B cell (primary cell): Measurements from ENCODE around the gene STARD10. TPM values are rescaled to one million over a fixed set of nuclear protein-coding genes. Genes with fewer than 3 reads are reported as not detected.
A peak's percentile ranks its signal among the peaks of the same experiment; 100 is the strongest.

Source experiments
- ATAC-seq: fragments of 200-7000 bp; cut with Tn5 transposase; one replicate; pipeline ENCODE4 v1.10.0; 2021; ENCODE audit warnings: low read depth, mild to moderate bottlenecking, moderate number of reproducible peaks, moderate library complexity
- CTCF ChIA-PET: fragments of 350-600 bp; sonication (Branson Sonifier 250); formaldehyde crosslinking; loops from one replicate; lab custom pipeline; 2021; ENCODE audit warnings: antibody characterized with exemption, inconsistent platforms; lab: Charles Lee
- POLR2A ChIA-PET: fragments of 350-600 bp; sonication (Branson Sonifier 250); formaldehyde crosslinking; loops from one replicate; lab custom pipeline; 2021; ENCODE audit warnings: antibody characterized with exemption; lab: Charles Lee
- DNase-seq: peaks from one replicate; pipeline ENCODE4 v3.0.0; 2013
- H2AFZ ChIP-seq: 2 replicates; pipeline ENCODE4 v1.6.1; 2012; ENCODE audit warnings: mild to moderate bottlenecking, low read depth, low read length; ENCODE audit not compliant: insufficient read depth, poor library complexity, severe bottlenecking
- H3K27ac ChIP-seq, 2 donors: 1 replicate in 1 of 2; 2 replicates in 1 of 2; pipeline ENCODE4 v1.5.1; 2012 to 2013; ENCODE audit warnings: low read length in 2 of 2, mild to moderate bottlenecking in 2 of 2, moderate library complexity in 1 of 2
- H3K27me3 ChIP-seq, 4 experiments: fragments of 200-600 bp in 1 of 4; sonication (generic) in 1 of 4; replicated peaks in 1 of 4; 1 replicate in 2 of 4; 2 replicates in 2 of 4; pipeline versions ENCODE4 v1.6.1 to v1.7.0; 2013 to 2016; ENCODE audit warnings: low read length in 3 of 4, mild to moderate bottlenecking in 2 of 4, mixed read lengths in 1 of 4, moderate library complexity in 1 of 4; ENCODE audit not compliant: insufficient read depth in 4 of 4, control insufficient read depth in 3 of 4; ENCODE audit errors: control extremely low read depth in 1 of 4
- H3K36me3 ChIP-seq, 2 experiments: replicated peaks in 1 of 2; 1 replicate in 1 of 2; 2 replicates in 1 of 2; pipeline versions ENCODE4 v1.6.1 to v1.7.1; 2013; ENCODE audit warnings: low read length in 1 of 2; ENCODE audit not compliant: insufficient read depth in 2 of 2, control insufficient read depth in 1 of 2; ENCODE audit errors: control extremely low read depth in 1 of 2, extremely low read depth in 1 of 2
- H3K4me1 ChIP-seq, 2 donors: fragments of 200-600 bp in 1 of 2; sonication (generic) in 1 of 2; 1 replicate in 1 of 2; 2 replicates in 1 of 2; pipeline versions ENCODE4 v1.5.1 to v1.6.1; 2013 to 2017; ENCODE audit warnings: low read length in 2 of 2; ENCODE audit not compliant: control insufficient read depth in 2 of 2, insufficient read depth in 2 of 2
- H3K4me2 ChIP-seq: replicated peaks from 2 replicates; pipeline ENCODE3; 2012; ENCODE audit warnings: mild to moderate bottlenecking, low read depth, low read length; ENCODE audit not compliant: poor library complexity, severe bottlenecking
- H3K4me3 ChIP-seq, 5 experiments: fragments of 200-600 bp in 1 of 5; sonication (generic) in 1 of 5; 1 replicate in 3 of 5; 2 replicates in 2 of 5; pipeline versions ENCODE4 v1.5.1 to v1.7.0; 2011 to 2016; ENCODE audit warnings: low read length in 4 of 5, mild to moderate bottlenecking in 4 of 5, low read depth in 2 of 5, control low read depth in 1 of 5, moderate library complexity in 1 of 5; ENCODE audit not compliant: insufficient read depth in 1 of 5; ENCODE audit errors: control extremely low read depth in 1 of 5, extremely low read depth in 1 of 5
- H3K79me2 ChIP-seq: fragments of 200-600 bp; sonication (generic); one replicate; pipeline ENCODE4 v1.6.0; 2016; ENCODE audit warnings: low read length; ENCODE audit not compliant: control insufficient read depth, insufficient read depth
- H3K9ac ChIP-seq: fragments of 200-600 bp; sonication (generic); 2 replicates; pipeline ENCODE4 v1.6.1; 2017; ENCODE audit warnings: mild to moderate bottlenecking, low read length, moderate library complexity
- H3K9me3 ChIP-seq, 3 donors: one replicate each; pipeline versions ENCODE4 v1.6.1 to v1.7.1; 2013; ENCODE audit warnings: low read length in 2 of 3; ENCODE audit not compliant: control insufficient read depth in 2 of 3, insufficient read depth in 1 of 3; ENCODE audit errors: control extremely low read depth in 1 of 3
- H4K20me1 ChIP-seq: 2 replicates; pipeline ENCODE4 v1.6.0; 2012; ENCODE audit warnings: mild to moderate bottlenecking, low read length; ENCODE audit not compliant: insufficient read depth, control insufficient read depth, poor library complexity, severe bottlenecking
- H3K27ac Mint-ChIP-seq: one replicate; pipeline ENCODE4 v1.8.0; 2021; ENCODE audit warnings: mixed read lengths
- H3K27me3 Mint-ChIP-seq: one replicate; pipeline ENCODE4 v1.8.0; 2021; ENCODE audit warnings: mixed read lengths
- H3K4me1 Mint-ChIP-seq: one replicate; pipeline ENCODE4 v1.8.0; 2021; ENCODE audit warnings: mixed read lengths
- H3K4me3 Mint-ChIP-seq: one replicate; pipeline ENCODE4 v1.8.0; 2021; ENCODE audit warnings: mixed read lengths
- H3K9me3 Mint-ChIP-seq: one replicate; pipeline ENCODE4 v1.8.0; 2022; ENCODE audit warnings: mixed read lengths; ENCODE audit not compliant: insufficient read depth
- EZH2 ChIP-seq: IDR thresholded peaks from 2 replicates; pipeline ENCODE4 v1.6.1; 2012; ENCODE audit warnings: borderline replicate concordance, low read depth, mild to moderate bottlenecking, moderate library complexity, low read length; ENCODE audit not compliant: insufficient read depth, poor library complexity, severe bottlenecking
- WGBS: methylation state at CpG from one replicate; pipeline ENCODE4 v1.1.5; 2013; ENCODE audit warnings: missing lambda C conversion rate; ENCODE audit not compliant: insufficient coverage; 5-methylcytosine and 5-hydroxymethylcytosine counted together
- intact Hi-C: fragments of 100-400 bp; cut with micrococcal nuclease; formaldehyde crosslinking; loops from one replicate; pipeline ENCODE4 v1.10.0; 2022
- polyA plus RNA-seq: library from polyadenylated mRNA; depleted of rRNA; stranded (reverse); fragments of >200 nt; gene quantifications from 2 replicates; pipeline ENCODE4 v1.2.3, GENCODE V29; 2012
- total RNA-seq, 2 donors: library from RNA; stranded (reverse); fragments of 120-200 nt in 1 of 2; gene quantifications; 1 replicate in 1 of 2; 2 replicates in 1 of 2; pipeline versions ENCODE4 v1.2.3 to v1.2.4, GENCODE V29; 2013 to 2022
- TF ChIP-seq, protein P1 (sequence below): fragments of 200-600 bp; IDR thresholded peaks from one replicate; pipeline ENCODE4 v1.8.0; 2022; ENCODE audit warnings: antibody characterized with exemption, mild to moderate bottlenecking

STARD10 gene
- total and polyA plus RNA-seq, 2 donors (not counting 1 experiment from before 2014, with no cell fraction given) = 37.5 to 39.2 TPM

GRCh38 chr11:72787216-72788104, 6.4 kb downstream of the STARD10 start:
- H2AFZ ChIP-seq = peak overlapping the region; percentile 70

More at GRCh38 chr11:72787216-72788104, 6.4 kb downstream of the STARD10 start:
- peak; percentile 75 for DNase-seq
- Mint-ChIP-seq H3K27me3 (no peaks in the 10 kb centered on the region), H3K9me3 (no peaks in the 10 kb centered on the region), H3K27ac (peak overlapping the region; percentile 92), H3K4me3 (peak overlapping the region; percentile 52), H3K4me1 (peaks cover 43% of the 10 kb centered on the region)
- ChIA-PET CTCF (interaction anchor here (0.6 to 10.6 kb wide), 7 partner anchors 13 to 139 kb away, joined by 3 to 390 read pairs (median 4); no protein-coding TSS in a partner anchor), POLR2A (interaction anchor here (0.6 kb wide), 1 partner anchor 84 kb away, joined by 8 read pairs; no protein-coding TSS in a partner anchor)
- Histone ChIP-seq H3K4me3 (peak overlapping the region in 1 of 5 experiments; percentile 33), H3K36me3 (no peaks in the 10 kb centered on the region), H3K27me3 (no peaks in the 10 kb centered on the region), H3K4me2 (peak overlapping the region; percentile 68), H3K4me1 (peaks cover 25 to 33% of the 10 kb centered on the region in 2 donors), H4K20me1 (no peaks in the 10 kb centered on the region), H3K27ac (peak overlapping the region; percentile 81 to 87), H3K9ac (peak overlapping the region; percentile 24), H3K9me3 (no peaks in the 10 kb centered on the region), H3K79me2 (peaks cover 4% of the 10 kb centered on the region)
- intact Hi-C loops = no loop called here
- ATAC-seq = peak; percentile 77
- 36% methylated on average over 14 of the region's 16 CpGs for WGBS
- TF ChIP-seq, protein P1, sequence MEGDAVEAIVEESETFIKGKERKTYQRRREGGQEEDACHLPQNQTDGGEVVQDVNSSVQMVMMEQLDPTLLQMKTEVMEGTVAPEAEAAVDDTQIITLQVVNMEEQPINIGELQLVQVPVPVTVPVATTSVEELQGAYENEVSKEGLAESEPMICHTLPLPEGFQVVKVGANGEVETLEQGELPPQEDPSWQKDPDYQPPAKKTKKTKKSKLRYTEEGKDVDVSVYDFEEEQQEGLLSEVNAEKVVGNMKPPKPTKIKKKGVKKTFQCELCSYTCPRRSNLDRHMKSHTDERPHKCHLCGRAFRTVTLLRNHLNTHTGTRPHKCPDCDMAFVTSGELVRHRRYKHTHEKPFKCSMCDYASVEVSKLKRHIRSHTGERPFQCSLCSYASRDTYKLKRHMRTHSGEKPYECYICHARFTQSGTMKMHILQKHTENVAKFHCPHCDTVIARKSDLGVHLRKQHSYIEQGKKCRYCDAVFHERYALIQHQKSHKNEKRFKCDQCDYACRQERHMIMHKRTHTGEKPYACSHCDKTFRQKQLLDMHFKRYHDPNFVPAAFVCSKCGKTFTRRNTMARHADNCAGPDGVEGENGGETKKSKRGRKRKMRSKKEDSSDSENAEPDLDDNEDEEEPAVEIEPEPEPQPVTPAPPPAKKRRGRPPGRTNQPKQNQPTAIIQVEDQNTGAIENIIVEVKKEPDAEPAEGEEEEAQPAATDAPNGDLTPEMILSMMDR = peak; percentile 30
- TF ChIP-seq EZH2 = no peak
